GM23338 (cell line): Measurements from ENCODE around the gene WDR5B.
"Not testable (repeated sequence)": the region's sequence is repeated elsewhere in the genome, so short reads cannot be mapped to it uniquely, and the experiment has no call there.

ENCODE experiments used
- CTCF ChIP-seq, 2 experiments: fragments of 200-600 bp in 1 of 2; sonication (generic) in 1 of 2; conservative IDR thresholded peaks; 2 replicates each; pipeline versions ENCODE4 v1.5.1 to v1.6.1; 2016 to 2017; ENCODE audit warnings: antibody characterized with exemption in 2 of 2, low read depth in 2 of 2, mild to moderate bottlenecking in 2 of 2, moderate library complexity in 1 of 2
- EZH2 ChIP-seq: fragments of 200-600 bp; sonication (generic); IDR thresholded peaks from one replicate; pipeline ENCODE4 v1.8.0; 2017; ENCODE audit warnings: antibody characterized with exemption, mild to moderate bottlenecking, low read depth; ENCODE audit not compliant: unreplicated experiment
- REST ChIP-seq: IDR thresholded peaks from one replicate; pipeline ENCODE4 v1.6.1; 2018; ENCODE audit warnings: antibody characterized with exemption; ENCODE audit not compliant: unreplicated experiment

- TF ChIP-seq CTCF (conservative IDR thresholded peaks at IDR 0.05; ENCODE audit: low read depth in 2 of 2); EZH2; REST: not testable (repeated sequence)
Measured at GRCh38 chr3:122448218-122448617, 32.4 kb upstream of the WDR5B start.
